ENCODE data around the gene PIH1D2.
A peak's percentile ranks its signal among the peaks of the same experiment; 100 is the strongest.
"Not testable (repeated sequence)": the region's sequence is repeated elsewhere in the genome, so short reads cannot be mapped to it uniquely, and the experiment has no call there.

The PIH1D2 gene, protein sequence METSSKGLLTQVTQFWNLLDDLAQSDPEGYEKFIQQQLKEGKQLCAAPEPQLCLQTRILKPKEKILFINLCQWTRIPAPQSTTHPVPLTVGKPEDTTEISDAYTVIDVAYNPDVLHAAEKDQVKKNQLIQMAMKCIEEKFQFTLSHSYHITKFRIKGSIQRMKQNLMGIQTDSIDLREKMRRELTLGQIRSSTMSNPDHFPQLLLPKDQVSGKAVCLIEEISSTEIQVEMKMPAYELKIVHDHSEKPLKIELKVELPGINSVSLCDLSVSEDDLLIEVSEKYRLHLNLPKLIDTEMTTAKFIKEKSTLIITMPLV

DNA sequence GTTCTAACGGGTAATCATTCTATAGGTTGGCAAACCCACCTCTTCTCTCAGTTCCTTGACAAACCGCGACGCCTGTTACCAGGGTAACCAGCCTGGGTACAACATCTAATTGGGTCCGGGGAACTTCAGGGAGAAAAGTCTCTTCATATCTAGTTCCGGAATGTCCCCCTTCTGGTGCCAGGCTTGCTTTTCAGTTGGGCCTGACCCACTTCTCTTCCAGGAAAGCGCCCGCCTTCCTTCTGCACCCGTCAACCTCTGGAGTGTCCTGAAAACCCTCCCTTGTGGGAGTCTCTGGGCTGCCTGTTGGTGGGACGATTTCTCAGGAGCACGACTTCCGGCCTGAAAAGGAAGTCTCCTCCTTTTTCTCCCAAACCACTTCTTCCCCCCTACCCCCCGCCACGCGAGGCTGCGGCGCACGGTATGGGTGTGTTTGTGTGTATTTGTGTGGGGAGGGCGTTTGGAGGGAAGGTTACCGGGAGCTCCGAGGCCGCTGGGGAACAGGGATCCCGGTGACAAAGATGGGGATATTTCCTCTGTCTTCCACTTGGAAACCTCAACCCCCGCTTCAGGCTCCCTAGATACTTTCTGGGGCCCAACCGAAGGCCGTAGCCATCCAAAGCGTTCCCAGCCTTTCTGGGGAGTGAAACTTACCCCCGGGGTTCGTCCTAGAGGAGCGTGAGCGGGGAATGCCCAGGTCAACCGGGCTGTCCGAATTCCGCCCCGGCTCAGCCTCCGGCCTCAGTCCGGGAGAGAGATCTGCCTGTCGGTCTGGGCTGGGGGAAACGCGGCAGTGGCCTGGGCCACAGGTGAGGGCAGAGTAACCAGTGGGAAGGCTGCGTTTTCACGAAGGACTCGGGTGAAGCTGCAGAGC lies at the start of gene PIH1D2, which contains the start of gene NKAPD1:
Gene PIH1D2 (minus strand): TSS at position 77 of the 871 bp plus-strand sequence. CDS start 843 bp downstream, outside the sequence.
Gene NKAPD1 (plus strand): TSS at position 359 of the 871 bp plus-strand sequence. CDS start 1,276 bp downstream, outside the sequence.
- DNase-seq: peak; percentile 96

DNA sequence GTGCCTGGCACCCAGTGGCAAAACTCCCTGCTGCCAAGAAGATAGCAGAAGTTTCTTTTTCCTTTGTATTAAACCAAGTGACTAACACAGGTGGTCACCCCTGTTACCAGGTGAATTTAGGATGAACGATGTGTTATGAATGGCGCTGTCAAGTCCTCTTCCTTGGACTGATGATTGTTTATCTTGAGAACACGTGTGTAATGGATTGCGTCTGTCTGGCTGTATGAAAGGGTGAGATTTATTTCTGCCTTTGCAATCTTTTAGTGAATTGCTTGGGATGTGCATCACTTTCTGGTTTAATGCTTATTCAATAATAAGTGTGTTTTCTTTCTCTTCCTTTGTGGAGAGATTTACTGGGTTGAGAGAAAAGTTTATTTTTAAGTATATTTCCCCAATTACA lies 49.3 kb upstream of the PIH1D2 start:
- DNase-seq: no peak

DNA sequence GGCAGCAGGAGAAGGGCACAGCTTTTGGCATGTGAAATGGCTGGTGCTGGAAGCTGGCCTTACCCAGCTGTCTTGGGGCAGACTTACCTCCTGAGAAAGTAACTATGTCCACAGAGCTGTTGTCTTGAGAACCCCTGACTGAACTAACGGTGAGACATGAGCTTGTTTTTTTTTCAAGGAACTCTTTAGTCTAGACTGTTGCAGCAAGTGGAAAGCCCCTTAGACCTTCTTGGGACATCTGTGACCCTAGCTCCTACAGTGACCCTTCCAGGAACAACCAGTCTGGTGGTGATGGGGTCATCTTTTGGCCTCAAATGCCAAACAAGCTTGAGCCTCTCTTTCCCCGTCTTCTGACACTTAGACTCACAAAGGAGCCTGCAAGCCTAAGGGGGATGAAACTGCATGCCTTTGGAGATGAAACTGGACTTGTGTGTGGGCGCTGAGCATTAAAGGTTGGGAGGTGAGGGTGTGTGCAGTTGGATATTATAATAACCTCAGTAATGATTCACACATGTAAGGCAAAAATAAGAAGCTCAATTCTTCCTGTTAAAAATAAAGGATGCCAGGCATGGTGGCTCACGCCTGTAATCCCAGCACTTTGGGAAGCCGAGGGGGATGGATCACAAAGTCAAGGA lies 48.3 kb upstream of the PIH1D2 start:
- DNase-seq: no peak

DNA sequence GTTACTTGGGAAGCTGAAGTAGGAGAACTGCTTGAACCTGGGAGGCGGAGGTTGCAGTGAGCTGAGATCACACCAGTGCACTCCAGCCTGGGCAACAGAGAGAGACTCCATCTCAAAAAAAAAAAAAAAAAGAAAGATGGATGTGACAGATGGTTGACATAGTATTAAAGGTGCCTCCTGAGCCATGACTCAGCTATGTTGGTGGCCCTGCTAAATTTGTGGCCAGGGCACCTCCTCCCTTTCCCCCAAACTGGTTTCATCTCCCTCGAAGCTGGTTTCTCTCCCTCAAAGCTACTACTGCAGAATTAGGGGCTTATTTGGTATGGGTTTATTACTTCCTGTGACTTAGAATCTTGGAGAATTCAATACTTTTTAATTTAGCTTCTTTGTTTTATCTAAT lies 44.4 kb upstream of the PIH1D2 start:
- peak; percentile 62 for DNase-seq

DNA sequence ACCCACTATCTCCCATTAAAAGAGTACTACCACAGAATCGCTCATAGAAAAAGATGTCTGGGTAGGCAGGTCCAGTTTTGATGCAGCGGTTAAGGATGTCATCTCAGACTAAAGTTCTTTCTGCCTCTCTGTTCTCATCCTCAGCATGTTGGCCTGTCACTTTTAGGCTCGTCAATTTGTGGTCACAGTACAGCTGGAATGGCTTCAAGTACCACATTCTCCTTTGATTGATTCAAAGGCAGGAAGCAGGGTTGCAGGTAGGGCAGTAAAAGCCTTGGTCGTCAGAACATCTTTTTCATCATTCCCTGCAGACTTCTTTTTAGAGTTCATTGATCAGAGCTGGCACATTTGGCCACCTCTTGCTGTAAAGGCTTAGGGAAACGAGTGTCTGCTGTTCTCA lies 41.6 kb upstream of the PIH1D2 start:
- DNase-seq: no peak

DNA sequence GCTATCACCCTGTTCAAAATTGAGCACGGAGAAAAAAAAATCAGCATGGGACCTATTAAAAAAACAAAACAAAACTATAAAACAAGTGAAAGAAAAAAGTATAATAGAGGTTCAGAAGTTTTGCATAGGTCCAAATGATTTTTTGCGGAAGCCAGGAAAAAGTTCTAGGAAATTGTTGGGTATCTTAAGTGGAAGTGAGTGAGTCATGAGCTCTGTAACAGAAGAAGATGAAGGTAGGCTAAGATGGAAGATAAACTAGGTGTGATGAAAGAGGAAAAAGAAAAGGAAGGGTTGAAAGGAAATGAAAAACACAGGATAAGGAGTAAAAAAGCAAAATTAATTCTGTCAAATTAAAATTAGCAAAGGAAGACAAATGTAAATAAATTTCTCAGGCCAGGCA lies 40.6 kb upstream of the PIH1D2 start:
- DNase-seq: no peak

DNA sequence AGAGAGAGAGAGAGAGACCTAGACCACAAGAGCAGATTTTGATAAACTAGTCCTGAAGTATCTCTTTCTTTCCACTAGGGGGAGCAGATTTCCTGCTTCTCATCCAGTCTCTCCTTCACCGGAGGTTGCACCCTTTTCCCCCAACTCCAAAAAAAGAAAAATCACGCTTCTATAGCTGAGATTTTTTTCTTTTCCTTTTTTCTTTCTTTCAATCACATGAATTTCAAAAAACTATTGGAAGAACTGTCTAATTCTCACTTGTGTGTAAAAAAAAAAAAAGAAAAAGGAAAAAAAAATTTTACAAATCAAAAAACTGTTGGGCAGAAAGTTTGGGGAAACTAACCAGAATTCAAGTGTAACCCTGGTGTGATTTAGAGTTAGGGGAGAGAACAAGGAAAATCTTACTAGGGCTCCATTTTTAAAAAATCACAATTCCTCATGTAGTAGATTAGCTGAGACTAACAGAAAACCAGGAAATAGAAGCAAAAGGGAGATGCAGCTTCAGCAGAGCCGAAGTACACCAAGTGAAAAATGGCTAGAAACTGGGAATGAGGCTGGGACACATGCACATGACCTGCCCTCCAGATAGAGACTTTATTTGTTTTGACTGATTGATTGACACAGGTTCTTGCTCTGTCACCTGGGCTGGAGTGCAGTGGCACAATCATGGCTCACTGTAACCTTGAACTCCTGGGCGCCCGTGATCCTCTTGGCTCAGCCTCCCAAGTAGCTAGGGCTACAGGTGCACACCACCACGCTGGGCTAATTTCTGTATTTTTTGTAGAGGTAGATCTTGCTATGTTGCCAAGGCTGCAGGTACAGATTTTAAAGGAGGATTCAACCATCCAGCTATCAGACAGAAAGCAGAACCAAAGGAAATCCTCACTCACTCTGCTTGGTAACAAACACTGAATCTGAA lies 40.0 kb upstream of the PIH1D2 start:
- DNase-seq: peak; percentile 83

DNA sequence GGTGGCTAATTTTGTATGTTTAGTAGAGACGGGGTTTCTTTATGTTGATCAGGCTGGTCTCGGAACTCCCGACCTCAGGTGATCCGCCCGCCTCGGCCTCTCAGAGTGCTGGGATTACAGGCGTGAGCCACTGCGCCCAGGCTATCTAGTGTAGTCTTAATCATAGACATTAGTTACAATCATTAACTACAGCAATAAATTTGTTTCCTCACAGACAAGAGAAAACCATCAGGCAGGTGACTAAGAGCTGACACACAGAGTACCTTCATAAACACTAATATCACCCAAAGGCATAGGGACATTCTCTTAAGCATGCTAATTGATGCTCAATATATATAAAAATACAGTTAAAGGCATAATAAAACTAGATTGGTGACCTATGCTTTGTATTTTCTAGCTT lies 32.3 kb upstream of the PIH1D2 start:
- DNase-seq: no peak

DNA sequence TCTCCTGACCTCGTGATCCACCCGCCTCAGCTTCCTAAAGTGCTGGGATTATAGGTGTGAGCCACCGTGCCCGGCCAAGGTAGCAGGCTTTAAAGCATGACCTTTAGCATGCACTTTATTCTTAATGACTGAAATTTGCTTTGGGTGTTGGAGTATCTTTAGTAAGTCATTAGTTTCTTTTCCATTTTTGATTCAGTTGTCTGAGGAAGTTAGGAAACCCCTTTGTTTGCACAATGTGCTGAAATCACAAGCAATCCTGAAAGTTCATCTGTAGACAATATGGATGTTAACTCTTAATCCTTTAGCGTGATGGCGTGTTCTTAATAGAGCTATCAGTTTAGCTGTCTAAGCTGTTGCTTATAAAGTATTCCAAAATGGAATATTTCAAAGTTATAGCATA lies 29.6 kb upstream of the PIH1D2 start:
- DNase-seq: no peak

DNA sequence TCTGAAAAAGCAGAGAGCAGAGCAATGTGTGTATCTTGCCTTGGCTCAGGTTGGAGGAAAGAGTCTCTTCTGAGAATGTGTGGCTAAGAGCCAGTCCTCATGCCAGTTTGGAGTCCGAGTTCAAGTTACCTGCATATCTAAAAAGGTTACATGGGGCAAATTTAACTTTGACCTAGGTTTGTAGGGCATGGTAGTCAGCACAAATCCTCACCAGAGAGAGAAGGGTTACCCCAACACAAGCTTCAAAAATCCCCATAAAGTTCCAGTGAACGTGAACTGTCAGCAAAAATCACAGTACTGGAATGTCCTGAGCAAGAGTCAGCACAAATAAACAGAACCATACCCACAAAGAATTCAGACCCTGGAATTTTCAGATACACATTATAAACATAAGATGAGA lies 26.6 kb upstream of the PIH1D2 start:
- no peak for DNase-seq

DNA sequence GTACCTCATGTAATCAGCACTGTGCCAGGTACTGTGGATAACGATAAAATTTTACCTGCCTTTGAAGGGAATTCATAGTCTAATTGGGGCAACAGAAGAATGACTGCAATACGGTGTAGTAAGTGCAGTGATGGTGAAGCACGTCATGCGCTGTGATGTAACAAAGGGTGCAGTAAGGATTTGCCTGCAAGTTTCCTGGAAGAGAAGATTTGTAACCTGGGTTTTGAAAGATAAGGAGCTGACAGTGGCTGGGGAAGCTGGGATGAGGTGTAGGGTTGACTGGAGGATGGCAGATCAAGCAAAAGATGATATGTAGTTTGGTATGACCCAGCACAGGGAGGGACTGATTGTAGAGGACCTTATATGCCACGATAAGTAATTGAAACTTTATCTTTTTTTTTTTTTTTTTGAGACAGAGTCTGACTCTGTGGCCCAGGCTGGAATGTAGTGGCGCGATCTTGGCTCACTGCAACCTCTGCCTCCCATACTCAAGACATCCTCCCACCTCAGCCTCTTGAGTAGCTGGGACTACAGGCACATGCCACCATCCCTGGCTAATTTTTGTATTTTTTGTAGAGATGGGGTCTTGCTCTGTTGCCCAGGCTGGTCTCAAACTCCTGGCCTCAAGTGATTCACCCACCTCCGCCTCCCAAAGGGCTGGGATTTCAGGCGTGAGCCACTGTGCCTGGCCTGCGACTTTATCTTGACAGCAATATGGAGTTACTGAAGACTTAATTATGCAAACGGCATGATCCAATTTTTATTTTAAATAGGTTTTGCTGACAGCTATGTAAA lies 24.1 kb upstream of the PIH1D2 start:
- no peak for DNase-seq

DNA sequence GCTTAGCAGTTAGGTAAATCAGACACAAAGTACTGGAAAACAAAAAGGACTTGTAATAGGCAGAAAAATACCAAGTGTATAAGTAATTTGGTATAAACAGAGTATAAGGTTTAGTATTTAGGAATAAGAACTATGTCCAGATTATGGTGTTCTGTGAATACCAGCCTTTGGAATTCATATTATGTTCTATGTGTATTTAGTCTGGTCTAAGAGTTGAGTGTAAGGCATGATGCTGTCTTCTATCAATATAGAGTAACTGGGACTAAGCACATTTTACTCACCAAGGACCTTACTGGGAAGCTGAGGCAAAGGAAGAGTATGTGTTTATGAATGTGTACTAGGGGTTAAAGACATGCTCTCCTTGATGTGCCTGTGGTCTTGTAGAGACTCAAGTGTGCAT lies 22.4 kb upstream of the PIH1D2 start:
- DNase-seq: no peak

DNA sequence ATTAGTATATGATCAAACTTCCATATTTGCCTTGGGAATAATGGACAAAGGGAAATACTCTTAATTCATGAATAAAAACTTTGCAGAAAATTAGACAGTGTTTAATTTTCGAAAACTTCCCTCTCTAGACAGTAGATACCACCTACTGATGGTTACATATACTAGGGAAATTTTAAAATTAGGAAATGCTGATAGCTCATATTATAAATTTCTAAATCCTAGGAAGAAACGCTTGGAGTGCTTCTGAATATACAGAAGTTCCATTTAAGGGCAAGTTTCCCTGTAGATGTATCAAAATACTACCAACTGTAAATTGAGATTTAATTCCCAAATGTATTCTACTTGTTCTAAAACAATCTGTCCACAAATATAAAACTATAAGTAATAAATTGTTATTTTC lies 21.5 kb upstream of the PIH1D2 start:
- DNase-seq: not testable (repeated sequence)

DNA sequence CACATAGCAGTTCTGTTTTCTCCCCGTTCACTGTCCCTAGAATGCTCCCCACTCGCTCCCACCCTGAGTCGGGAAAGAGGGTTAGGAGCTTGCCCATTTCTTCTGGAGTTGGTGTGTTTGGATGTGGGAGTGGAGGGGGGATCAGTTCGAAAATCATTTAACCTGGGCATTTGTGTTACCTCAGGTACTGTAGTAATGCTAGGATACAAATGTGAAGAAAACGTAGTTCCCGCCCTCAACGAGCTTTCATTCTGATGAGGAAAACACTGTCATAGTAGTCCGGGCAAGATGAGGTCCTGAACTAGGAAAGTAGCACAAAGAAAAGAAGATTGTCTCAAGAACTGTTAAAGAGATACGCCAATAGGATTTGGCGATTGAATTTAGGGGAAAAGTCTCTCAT lies 13.4 kb upstream of the PIH1D2 start:
- no peak for DNase-seq

DNA sequence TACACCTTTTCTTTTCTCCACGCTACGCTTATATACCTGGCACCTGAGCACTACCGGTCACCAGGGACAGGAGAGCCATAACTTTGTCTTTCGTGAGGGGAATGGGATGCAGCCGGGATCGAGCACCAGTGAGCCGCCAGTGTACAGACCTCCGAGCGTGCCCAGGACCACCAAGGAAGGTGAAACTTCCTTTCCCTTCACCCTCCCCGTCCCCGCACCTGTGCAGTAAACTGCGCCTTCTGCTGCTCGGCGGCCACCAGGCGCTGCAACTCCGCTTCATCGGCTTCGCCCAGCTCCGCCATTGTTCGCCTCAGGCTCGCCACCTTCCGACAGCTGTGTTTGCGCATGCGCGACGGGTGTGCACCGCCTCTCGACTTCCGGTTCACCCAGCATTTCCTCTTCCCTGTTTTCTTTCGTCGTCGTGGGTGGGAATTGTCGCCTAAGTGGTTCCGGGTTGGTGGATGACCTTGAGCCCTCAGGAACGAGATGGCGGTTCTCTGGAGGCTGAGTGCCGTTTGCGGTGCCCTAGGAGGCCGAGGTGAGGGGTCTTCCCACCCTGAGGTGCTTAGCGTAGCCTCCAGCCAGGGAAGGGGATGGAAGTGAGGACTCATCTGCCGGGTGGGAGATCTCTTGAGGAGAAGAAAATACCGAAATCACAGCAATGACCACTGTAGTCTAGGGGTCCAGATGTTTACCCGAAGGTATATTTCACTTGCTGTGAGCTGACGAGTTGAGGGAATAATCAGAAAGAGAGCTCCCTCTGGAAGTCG lies 12.8 kb upstream of the PIH1D2 start, which contains the start of the genes SDHD and TIMM8B:
Gene SDHD (plus strand): TSS at position 452 of the 770 bp plus-strand sequence. CDS start 35 bp downstream, at position 487.
Gene TIMM8B (minus strand): TSS at position 335 of the 770 bp plus-strand sequence. CDS start 33 bp downstream, at position 302.
- DNase-seq: peak; percentile 98

DNA sequence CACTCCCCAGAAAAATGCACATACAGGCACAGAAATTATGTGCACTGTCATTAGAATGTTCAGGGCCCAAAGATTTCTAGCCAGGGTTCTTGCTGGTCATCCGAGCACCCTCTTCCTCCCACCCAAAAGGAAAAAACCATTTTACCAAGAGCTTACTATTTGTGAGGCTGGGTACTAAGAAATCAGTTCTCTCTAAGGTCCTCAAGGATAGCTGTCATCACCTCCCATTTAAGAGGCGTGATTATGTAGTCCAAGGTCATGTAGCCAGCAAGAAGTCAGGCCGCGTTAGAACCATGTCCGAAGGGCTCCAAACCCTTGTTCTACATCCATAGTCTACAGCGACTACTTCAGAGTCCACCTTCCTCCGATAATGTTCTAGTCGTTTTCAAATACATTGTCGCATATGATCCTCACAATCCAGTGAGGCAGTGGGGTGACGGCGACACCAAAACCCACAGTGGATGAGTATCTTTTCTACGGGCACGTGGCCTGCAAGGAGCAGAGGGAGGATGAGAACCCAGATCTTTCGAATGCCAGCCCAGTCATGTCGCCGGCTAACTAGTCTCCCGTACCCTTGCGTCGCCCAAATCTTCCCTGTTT lies 12.1 kb upstream of the PIH1D2 start:
- DNase-seq: peak; percentile 47

DNA sequence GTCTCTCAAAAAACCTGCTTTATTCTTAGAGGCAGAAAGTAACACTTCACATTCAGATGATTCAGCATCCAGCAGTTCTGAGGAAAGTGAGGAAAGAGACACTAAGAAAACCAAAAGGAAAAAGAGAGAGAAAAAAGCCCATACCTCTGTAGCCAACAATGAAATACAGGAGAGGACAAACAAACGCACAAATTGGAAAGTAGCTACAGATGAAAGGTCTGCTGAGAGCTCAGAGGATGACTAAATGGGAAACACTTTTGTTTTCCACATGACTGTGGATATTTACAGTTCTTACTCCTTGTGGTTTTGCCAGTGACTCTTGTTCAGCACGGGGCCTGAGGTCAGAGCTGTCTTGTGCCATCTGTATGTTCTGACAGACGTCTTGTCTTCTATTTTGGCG lies 8.9 kb upstream of the PIH1D2 start:
- no peak for DNase-seq

DNA sequence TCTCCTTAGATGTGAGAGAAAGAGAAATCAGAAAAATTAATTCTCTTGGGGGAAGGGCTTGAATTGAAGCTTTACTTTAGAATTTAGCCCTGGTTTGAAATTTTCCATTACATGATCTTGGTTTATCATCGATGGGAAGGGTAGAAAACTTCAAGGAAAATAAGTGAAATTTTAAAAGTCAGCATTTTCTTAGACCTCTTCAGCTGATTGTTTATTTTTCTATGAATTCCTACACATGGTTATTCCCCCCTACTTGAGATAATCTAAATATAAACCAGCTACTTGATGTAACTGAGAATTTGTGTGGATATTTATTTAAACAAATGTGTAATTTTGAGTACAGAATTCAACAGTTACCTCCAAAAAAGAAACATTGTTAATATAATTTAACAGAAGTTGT lies 10.9 kb downstream of the PIH1D2 start:
- DNase-seq: no peak

DNA sequence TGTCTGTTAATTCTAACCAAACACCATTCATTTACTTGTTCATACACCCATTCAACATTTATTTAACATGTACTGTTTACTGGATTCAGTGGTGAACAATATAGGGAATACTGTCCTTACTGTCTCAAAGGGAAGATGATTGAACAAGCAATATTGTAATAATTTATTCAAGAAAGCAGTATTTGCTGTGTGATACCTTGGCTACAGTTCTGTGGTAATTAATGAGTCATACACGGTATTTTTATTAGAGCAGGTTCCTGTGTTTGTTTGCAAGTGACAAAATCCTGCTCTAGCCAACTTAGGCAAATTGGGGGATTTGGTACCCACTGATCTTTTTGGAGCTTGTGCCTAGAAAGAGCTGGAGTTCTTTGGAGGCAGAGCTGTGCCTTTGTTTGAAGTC lies 15.7 kb downstream of the PIH1D2 start:
- no peak for DNase-seq

DNA sequence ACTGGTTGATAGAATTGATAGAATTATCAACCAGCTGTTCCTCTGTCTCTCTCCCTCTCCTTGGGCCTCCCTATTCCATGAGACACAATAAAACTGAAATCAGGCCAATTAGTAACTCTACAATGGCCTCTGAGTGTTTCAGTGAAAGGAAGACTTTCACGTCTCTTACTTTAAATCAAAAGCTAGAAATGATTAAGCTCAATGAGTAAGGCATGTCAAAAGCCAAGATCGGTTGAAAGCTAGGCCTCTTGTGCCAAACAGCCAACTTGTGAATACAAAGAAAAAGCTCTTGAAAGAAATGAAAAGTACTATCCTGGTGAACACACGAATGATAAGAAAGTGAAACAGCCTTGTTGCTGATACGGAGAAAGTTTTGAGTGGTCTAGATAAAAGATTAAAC lies 16.6 kb downstream of the PIH1D2 start:
- DNase-seq: no peak
